RWPE1 (cell line): ENCODE data around the gene PXDN.

Experiments
- CTCF ChIA-PET: fragments of 350-600 bp; sonication (Branson Sonifier 250); formaldehyde crosslinking; extraction: SDS; loops from one replicate; lab custom pipeline; 2021; lab: Yijun Ruan, JAX
- POLR2A ChIA-PET: fragments of 400-600 bp; formaldehyde crosslinking; extraction: SDS; loops from one replicate; lab custom pipeline; 2020; ENCODE audit warnings: antibody characterized with exemption; ENCODE audit not compliant: low non-redundant PET; lab: Yijun Ruan, JAX
- DNase-seq: peaks from one replicate; pipeline ENCODE4 v3.0.0; 2012; ENCODE audit warnings: low spot score
- H3K27ac ChIP-seq: fragments of 450-650 bp; 2 replicates; pipeline ENCODE4 v1.5.1; 2017
- TF ChIP-seq, protein P1 (sequence below): fragments of 450-650 bp; conservative IDR thresholded peaks from 2 replicates; pipeline ENCODE4 v1.5.1; 2017; ENCODE audit warnings: low read depth, mild to moderate bottlenecking

PXDN gene, protein sequence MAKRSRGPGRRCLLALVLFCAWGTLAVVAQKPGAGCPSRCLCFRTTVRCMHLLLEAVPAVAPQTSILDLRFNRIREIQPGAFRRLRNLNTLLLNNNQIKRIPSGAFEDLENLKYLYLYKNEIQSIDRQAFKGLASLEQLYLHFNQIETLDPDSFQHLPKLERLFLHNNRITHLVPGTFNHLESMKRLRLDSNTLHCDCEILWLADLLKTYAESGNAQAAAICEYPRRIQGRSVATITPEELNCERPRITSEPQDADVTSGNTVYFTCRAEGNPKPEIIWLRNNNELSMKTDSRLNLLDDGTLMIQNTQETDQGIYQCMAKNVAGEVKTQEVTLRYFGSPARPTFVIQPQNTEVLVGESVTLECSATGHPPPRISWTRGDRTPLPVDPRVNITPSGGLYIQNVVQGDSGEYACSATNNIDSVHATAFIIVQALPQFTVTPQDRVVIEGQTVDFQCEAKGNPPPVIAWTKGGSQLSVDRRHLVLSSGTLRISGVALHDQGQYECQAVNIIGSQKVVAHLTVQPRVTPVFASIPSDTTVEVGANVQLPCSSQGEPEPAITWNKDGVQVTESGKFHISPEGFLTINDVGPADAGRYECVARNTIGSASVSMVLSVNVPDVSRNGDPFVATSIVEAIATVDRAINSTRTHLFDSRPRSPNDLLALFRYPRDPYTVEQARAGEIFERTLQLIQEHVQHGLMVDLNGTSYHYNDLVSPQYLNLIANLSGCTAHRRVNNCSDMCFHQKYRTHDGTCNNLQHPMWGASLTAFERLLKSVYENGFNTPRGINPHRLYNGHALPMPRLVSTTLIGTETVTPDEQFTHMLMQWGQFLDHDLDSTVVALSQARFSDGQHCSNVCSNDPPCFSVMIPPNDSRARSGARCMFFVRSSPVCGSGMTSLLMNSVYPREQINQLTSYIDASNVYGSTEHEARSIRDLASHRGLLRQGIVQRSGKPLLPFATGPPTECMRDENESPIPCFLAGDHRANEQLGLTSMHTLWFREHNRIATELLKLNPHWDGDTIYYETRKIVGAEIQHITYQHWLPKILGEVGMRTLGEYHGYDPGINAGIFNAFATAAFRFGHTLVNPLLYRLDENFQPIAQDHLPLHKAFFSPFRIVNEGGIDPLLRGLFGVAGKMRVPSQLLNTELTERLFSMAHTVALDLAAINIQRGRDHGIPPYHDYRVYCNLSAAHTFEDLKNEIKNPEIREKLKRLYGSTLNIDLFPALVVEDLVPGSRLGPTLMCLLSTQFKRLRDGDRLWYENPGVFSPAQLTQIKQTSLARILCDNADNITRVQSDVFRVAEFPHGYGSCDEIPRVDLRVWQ (N-terminal part only)

DNA sequence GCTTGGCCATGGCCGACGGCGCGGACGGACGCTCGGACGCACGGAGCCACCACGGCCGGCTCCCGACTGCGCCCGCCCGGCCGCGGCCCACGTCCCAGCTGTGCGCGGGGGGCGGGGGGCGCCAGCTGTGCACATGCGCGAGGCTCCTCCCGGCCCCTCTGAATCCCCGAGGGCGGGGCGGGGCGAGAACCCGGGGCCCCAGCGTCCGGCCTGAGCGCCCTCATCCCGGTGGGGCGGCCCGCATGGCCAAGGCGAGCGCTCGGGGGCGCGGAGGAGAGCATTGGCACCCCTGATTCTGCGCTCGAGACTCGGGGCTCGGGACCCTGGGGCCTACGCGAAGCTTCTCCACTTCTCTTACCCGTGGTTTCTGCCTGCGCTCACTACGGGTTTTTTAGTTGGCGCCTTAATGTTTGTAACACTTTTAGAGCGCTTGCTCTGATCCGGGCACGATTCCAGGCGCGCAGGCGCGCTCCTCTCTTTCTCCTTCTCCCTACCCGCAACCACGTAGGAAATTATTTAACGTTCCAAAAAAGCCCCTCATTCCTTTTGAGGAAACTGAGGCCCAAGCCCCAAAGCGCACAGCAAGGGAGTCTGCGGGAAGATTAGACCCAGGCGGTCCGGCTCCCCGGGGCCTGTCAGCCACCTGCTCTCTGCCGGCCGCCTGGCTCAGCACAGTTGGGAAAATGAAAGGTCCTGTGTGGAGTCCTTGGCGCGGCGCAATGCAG lies at the start of gene PXDN:
Gene PXDN, minus strand, starts transcription at position 70 of the 725 bp plus-strand sequence. Its CDS starts 60 bp downstream, at position 10.
- POLR2A ChIA-PET: no interaction called here

DNA sequence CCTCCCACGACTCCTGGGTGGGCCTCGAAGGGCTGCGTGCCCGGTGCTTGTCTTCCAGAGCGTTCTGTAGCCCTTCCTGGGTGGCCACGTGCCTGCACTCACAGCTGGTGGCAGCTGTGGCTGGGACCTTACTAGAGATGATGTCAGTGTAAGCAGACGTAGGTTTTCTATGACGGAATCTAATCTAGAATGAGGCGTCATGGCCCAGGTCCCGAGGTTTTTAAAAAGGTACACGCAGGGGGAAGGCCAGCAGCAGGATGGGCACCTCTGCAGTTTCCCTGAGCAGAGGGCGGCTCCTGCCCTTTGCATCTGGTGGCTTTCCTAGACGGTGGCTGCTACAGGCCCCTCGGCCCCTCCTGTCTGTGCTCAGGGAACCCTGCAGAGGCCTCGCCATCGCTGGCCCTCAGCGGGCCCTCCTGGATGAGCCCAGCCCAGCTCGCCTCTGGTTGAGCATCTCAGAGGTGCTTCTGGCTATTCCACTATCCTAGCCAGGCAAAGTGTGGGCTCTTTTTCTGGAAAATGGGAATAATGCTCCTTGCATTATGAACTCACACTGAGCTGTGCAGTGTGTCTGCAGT lies 49.6 kb upstream of the PXDN start:
- ChIA-PET CTCF (no interaction called here), POLR2A (no interaction called here)
- no peak for DNase-seq
- H3K27ac ChIP-seq: no peak overlapping the region
- TF ChIP-seq, protein P1, sequence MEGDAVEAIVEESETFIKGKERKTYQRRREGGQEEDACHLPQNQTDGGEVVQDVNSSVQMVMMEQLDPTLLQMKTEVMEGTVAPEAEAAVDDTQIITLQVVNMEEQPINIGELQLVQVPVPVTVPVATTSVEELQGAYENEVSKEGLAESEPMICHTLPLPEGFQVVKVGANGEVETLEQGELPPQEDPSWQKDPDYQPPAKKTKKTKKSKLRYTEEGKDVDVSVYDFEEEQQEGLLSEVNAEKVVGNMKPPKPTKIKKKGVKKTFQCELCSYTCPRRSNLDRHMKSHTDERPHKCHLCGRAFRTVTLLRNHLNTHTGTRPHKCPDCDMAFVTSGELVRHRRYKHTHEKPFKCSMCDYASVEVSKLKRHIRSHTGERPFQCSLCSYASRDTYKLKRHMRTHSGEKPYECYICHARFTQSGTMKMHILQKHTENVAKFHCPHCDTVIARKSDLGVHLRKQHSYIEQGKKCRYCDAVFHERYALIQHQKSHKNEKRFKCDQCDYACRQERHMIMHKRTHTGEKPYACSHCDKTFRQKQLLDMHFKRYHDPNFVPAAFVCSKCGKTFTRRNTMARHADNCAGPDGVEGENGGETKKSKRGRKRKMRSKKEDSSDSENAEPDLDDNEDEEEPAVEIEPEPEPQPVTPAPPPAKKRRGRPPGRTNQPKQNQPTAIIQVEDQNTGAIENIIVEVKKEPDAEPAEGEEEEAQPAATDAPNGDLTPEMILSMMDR: no peak

More for the DNA sequence above, at the start of gene PXDN:
- DNase-seq: peak; percentile 54
- H3K27ac ChIP-seq: peak within 1 kb of the TSS; percentile 98
- TF ChIP-seq, protein P1: peak; percentile 22
- CTCF ChIA-PET: interaction anchor here (0.9 to 1.5 kb wide), 2 partner anchors 25 to 194 kb away, joined by 3 to 4 read pairs; no protein-coding TSS in a partner anchor

DNA sequence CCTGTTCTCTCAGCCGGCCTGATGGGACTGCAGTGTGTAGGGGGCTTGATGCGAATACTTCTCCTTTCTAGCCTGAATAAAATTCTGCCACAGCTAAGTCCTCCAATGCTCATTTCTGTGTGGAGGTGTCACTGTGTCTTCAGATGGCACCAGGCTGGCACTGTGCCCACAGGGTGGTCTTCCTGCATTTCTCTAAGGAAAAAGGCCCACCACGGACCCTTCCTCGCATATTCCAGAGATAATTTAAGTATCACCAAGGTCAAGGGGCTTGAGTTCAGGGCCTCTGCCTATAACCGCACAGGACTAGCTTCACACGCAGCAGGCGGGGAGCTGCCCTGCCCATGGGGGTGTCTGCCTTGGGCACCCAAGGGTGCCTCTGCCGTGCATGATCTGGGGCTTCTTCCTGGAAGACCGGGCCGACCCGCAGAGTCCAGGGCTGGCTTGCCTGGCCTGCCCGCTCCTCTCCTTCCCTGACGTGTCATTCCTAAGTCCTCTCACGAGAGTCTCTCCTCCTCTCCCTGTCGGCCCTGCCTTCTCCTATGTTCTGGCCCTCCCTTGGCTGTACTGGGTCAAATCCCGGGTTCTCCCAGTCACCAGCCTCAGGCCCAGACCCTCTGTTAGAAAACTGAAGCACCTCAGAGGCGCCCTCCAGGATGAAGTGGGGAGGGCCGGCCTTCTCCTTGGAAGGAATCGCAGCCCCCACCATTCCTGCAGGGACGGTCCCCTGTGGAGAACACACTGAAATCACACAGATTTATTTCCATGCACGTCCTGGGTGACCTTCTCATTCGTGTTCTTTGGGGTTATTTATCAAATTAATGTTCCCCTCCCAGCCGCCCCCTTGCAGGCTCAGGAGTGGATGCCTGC lies 48.9 kb upstream of the PXDN start:
- ChIA-PET POLR2A (interaction anchor here (0.6 kb wide), 1 partner anchor 79 kb away, joined by 3 read pairs; no protein-coding TSS in a partner anchor), CTCF (no interaction called here)
- TF ChIP-seq, protein P1: no peak
- no peak for DNase-seq
- no peak overlapping the region for H3K27ac ChIP-seq

DNA sequence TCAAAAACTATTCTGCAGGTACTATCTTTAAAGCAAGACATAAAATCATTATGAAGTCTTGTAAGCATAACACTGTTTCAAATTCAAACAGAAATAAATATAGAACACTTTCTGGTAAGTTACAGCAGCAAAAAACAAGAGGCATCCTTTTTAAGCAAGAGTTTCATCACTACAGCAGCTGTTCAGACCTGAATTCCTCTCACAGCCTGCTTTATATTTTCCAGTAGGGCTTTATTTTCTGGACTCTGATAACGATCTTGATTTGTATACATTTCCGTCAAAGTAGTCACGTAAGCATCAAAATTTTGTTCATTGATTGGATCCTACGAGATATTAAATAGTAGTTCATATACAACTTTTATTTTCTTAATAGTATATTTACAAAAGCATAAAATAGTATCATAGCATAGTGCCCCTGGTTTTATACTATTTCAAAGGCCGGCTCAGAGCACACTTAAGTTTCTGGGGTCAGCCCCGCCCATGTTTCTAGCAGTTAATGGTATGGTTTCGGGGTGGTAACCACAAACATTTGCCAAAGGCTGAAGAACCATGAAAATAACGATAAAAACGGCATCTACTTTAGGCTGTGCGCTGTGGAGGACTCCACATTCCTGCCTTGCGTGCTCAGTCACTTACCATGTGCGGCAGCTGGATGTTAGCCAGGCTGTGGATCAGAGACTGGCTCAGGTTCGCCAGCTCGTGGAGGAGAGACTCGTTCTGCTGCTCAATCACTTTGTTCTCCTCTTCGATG lies 47.5 kb upstream of the PXDN start:
- peak; percentile 44 for DNase-seq
- CTCF ChIA-PET: no interaction called here
- POLR2A ChIA-PET: no interaction called here

More for the DNA sequence above, 47.5 kb upstream of the PXDN start:
- TF ChIP-seq, protein P1: no peak
- H3K27ac ChIP-seq: no peak overlapping the region
